LoVo (cell line): Measurements from ENCODE around the gene PACSIN1.

Source experiments
- DNase-seq: peaks from one replicate; pipeline ENCODE4 v3.0.0-alpha.2; 2016; ENCODE audit warnings: low spot score

The PACSIN1 gene

GRCh38 chr6:34514593-34515472, 49.0 kb downstream of the PACSIN1 start:
- DNase-seq, result no peak

GRCh38 chr6:34515473-34516387, 49.9 kb downstream of the PACSIN1 start:
- DNase-seq, result no peak

- no peak for DNase-seq
These were observed 50.8 kb downstream of the PACSIN1 start for GRCh38 chr6:34516391-34517324.

GRCh38 chr6:34517461-34517881, 51.6 kb downstream of the PACSIN1 start:
- DNase-seq, result no peak

GRCh38 chr6:34517966-34518365, 52.1 kb downstream of the PACSIN1 start:
- no peak for DNase-seq

GRCh38 chr6:34518669-34519365, 52.9 kb downstream of the PACSIN1 start:
- DNase-seq, result no peak

- DNase-seq, result no peak
These were observed 54.2 kb downstream of the PACSIN1 start for GRCh38 chr6:34519971-34520644.

GRCh38 chr6:34520645-34521462, 55.0 kb downstream of the PACSIN1 start:
- DNase-seq, result no peak

- DNase-seq, result no peak
These were observed 55.8 kb downstream of the PACSIN1 start for GRCh38 chr6:34521463-34522285.

- DNase-seq, result no peak
These were observed 56.9 kb downstream of the PACSIN1 start for GRCh38 chr6:34522761-34523160.

- DNase-seq, result no peak
These were observed 57.7 kb downstream of the PACSIN1 start for GRCh38 chr6:34523441-34524206.

- DNase-seq, result no peak
These were observed 58.6 kb downstream of the PACSIN1 start for GRCh38 chr6:34524499-34524898.

GRCh38 chr6:34524971-34525370, 59.1 kb downstream of the PACSIN1 start:
- DNase-seq, result no peak

GRCh38 chr6:34525431-34526175, 59.7 kb downstream of the PACSIN1 start:
- no peak for DNase-seq

GRCh38 chr6:34526241-34526972, 60.5 kb downstream of the PACSIN1 start:
- no peak for DNase-seq

- peak; percentile 96 for DNase-seq
These were observed 61.3 kb downstream of the PACSIN1 start for GRCh38 chr6:34526992-34527728.
